Prostate gland (tissue), 2 donors: ENCODE results near the gene ARHGEF11. TPM values are rescaled to one million over a fixed set of nuclear protein-coding genes. Genes with fewer than 3 reads are reported as not detected.

Source experiments
- DNase-seq: peaks from one replicate; pipeline ENCODE4 v3.0.0-alpha.2; 2019; ENCODE audit warnings: low spot score
- H3K27ac ChIP-seq, 2 donors: fragments of 200-600 bp; sonication (generic); 2 replicates each; pipeline ENCODE4 v1.5.1; 2017 to 2019
- H3K27me3 ChIP-seq: fragments of 200-600 bp; sonication (generic); replicated peaks from 2 replicates; pipeline ENCODE4 v1.5.1; 2019; ENCODE audit not compliant: insufficient read depth
- H3K36me3 ChIP-seq, 2 donors: fragments of 200-600 bp; sonication (generic); 1 replicate in 1 of 2; 2 replicates in 1 of 2; pipeline versions ENCODE4 v1.5.1 to v1.8.1; 2017 to 2019
- H3K4me1 ChIP-seq: fragments of 200-600 bp; sonication (generic); replicated peaks from 2 replicates; pipeline ENCODE4 v1.5.1; 2019
- H3K4me3 ChIP-seq, 2 donors: fragments of 200-600 bp; sonication (generic); 2 replicates each; pipeline ENCODE4 v1.5.1; 2017 to 2019
- H3K9me3 ChIP-seq: fragments of 200-600 bp; sonication (generic); 2 replicates; pipeline ENCODE4 v1.5.1; 2017
- CTCF ChIP-seq, 4 experiments: fragments of 200-600 bp in 2 of 4; fragments of 450-650 bp in 2 of 4; sonication (generic) in 2 of 4; IDR thresholded peaks; 1 replicate in 3 of 4; 2 replicates in 1 of 4; pipeline ENCODE4 v1.5.1; 2016 to 2019; ENCODE audit warnings: antibody characterized with exemption in 4 of 4, mild to moderate bottlenecking in 2 of 4, moderate library complexity in 2 of 4
- POLR2A ChIP-seq: fragments of 450-650 bp; IDR thresholded peaks from one replicate; pipeline ENCODE4 v1.6.1; 2016; ENCODE audit warnings: antibody characterized with exemption, mild to moderate bottlenecking
- POLR2AphosphoS5 ChIP-seq: sonication (generic); formaldehyde crosslinking; IDR thresholded peaks from one replicate; pipeline ENCODE4 v1.6.1; 2017; ENCODE audit warnings: antibody characterized with exemption
- WGBS: methylation state at CpG from one replicate; pipeline ENCODE4 v1.1.5; 2018; 5-methylcytosine and 5-hydroxymethylcytosine counted together
- intact Hi-C: fragments of 100-400 bp; cut with DNase I; formaldehyde crosslinking; loops from one replicate; pipeline ENCODE4 v1.14.2; 2022
- total RNA-seq, 2 donors: library from RNA; depleted of rRNA; stranded (reverse); fragments of >200 nt; gene quantifications; one replicate each; pipeline ENCODE4 v1.1.0, GENCODE V29; 2016

Gene ARHGEF11
- total RNA-seq, 2 donors from 2014 or later, result 38.3 to 92.6 TPM

GRCh38 chr1:156923670-156924477 is 121.7 kb downstream of the ARHGEF11 start:
- DNase-seq, result no peak
- H3K36me3 ChIP-seq, result no peaks in the 10 kb centered on the region
- peaks cover 9% of the 10 kb centered on the region for H3K27me3 ChIP-seq
- H3K4me3 ChIP-seq, result no peak overlapping the region
- H3K9me3 ChIP-seq, result no peaks in the 10 kb centered on the region
- H3K27ac ChIP-seq, result no peak overlapping the region
- no peaks in the 10 kb centered on the region for H3K4me1 ChIP-seq
- intact Hi-C loops, result no loop called here
- 4% methylated on average over 46 of the region's 64 CpGs for WGBS
- no peak for TF ChIP-seq POLR2A
- TF ChIP-seq CTCF (IDR thresholded peaks at IDR 0.05), result no peak
- no peak for TF ChIP-seq POLR2AphosphoS5

- TF ChIP-seq POLR2AphosphoS5, result no peak
- no peak for TF ChIP-seq CTCF (IDR thresholded peaks at IDR 0.05)
- no peak for TF ChIP-seq POLR2A
- no peak overlapping the region for H3K4me3 ChIP-seq
- no peak overlapping the region for H3K27ac ChIP-seq
- WGBS, result 21% methylated on average over 11 of the region's 11 CpGs
- no peaks in the 10 kb centered on the region for H3K36me3 ChIP-seq
- peaks cover 9% of the 10 kb centered on the region for H3K27me3 ChIP-seq
- H3K4me1 ChIP-seq, result no peaks in the 10 kb centered on the region
- intact Hi-C loops, result no loop called here
- DNase-seq, result no peak
- H3K9me3 ChIP-seq, result no peaks in the 10 kb centered on the region
Measured at GRCh38 chr1:156922986-156923669, 122.4 kb downstream of the ARHGEF11 start.

GRCh38 chr1:156921053-156921529 is 124.5 kb downstream of the ARHGEF11 start:
- Histone ChIP-seq H3K4me3 (no peak overlapping the region), H3K36me3 (no peaks in the 10 kb centered on the region), H3K9me3 (no peaks in the 10 kb centered on the region), H3K27ac (no peak overlapping the region), H3K27me3 (no peaks in the 10 kb centered on the region), H3K4me1 (no peaks in the 10 kb centered on the region)
- intact Hi-C loops, result no loop called here
- TF ChIP-seq CTCF (IDR thresholded peaks at IDR 0.05) (no peak), POLR2A (no peak), POLR2AphosphoS5 (no peak)
- no peak for DNase-seq
- 66% methylated on average over 7 of the region's 7 CpGs for WGBS

GRCh38 chr1:156920233-156921052 is 125.1 kb downstream of the ARHGEF11 start, which contains the start of gene LRRC71:
LRRC71 (plus strand) TSS chr1:156920632; CDS start chr1:156920804, 172 bp downstream.
- no peaks in the 10 kb centered on the region for H3K36me3 ChIP-seq
- H3K9me3 ChIP-seq, result no peaks in the 10 kb centered on the region
- WGBS, result 6% methylated on average over 70 of the region's 71 CpGs
- no peak within 1 kb of the TSS for H3K4me3 ChIP-seq
- H3K27me3 ChIP-seq, result no peaks in the 10 kb centered on the region
- TF ChIP-seq POLR2AphosphoS5 (no peak), CTCF (IDR thresholded peaks at IDR 0.05) (peak in 3 of 4 experiments; percentile 74 to 85 (median 81)), POLR2A (no peak)
- DNase-seq, result peak; percentile 50
- H3K27ac ChIP-seq, result no peak within 1 kb of the TSS
- no peaks in the 10 kb centered on the region for H3K4me1 ChIP-seq
- intact Hi-C loops, result no loop called here
